ENCODE results near the gene TP53BP2. TPM values are rescaled to one million over a fixed set of nuclear protein-coding genes. Genes with fewer than 3 reads are reported as not detected.

TP53BP2 gene
- total RNA-seq, 6 donors from 2014 or later = 43.0 to 77.5 (median 61.8) TPM

DNA sequence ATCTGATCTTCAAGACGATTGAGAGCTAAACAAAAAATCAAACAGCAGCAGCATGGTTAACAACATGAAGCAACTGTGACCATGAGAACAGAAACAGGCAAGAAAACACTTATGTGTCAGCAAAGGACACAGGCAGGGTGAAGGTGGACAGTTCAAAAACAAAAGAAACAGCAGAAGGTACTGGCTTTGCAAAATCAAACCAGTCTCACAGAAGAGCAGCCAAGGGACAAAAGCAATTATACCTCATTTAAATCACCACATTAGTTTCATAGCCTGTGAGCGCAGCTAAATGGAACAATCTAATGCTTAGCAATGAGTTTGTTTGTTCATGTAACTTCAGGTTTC, 74.3 kb downstream of the TP53BP2 start:
- Histone ChIP-seq H3K4me1 (peaks cover 27 to 33% (median 28%) of the 10 kb centered on the region in 4 donors), H3K27ac (peak overlapping the region; percentile 61 to 76 (median 72)), H3K36me3 (peaks cover 9 to 79% (median 63%) of the 10 kb centered on the region in 4 donors), H3K27me3 (no peaks in the 10 kb centered on the region), H3K9me3 (no peaks in the 10 kb centered on the region), H3K4me3 (no peak overlapping the region)
- ATAC-seq (ENCODE audit: low FRiP score in 2 of 2) (peak in 1 of 2 donors; percentile 4), DNase-seq (no peak)
- TF ChIP-seq EP300 (IDR thresholded peaks at IDR 0.05) = no peak
- TF ChIP-seq, protein P1, sequence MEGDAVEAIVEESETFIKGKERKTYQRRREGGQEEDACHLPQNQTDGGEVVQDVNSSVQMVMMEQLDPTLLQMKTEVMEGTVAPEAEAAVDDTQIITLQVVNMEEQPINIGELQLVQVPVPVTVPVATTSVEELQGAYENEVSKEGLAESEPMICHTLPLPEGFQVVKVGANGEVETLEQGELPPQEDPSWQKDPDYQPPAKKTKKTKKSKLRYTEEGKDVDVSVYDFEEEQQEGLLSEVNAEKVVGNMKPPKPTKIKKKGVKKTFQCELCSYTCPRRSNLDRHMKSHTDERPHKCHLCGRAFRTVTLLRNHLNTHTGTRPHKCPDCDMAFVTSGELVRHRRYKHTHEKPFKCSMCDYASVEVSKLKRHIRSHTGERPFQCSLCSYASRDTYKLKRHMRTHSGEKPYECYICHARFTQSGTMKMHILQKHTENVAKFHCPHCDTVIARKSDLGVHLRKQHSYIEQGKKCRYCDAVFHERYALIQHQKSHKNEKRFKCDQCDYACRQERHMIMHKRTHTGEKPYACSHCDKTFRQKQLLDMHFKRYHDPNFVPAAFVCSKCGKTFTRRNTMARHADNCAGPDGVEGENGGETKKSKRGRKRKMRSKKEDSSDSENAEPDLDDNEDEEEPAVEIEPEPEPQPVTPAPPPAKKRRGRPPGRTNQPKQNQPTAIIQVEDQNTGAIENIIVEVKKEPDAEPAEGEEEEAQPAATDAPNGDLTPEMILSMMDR (IDR thresholded peaks at IDR 0.05) = no peak
- WGBS, 2 donors = 53 to 58% methylated on average over 2 of the region's 2 CpGs

DNA sequence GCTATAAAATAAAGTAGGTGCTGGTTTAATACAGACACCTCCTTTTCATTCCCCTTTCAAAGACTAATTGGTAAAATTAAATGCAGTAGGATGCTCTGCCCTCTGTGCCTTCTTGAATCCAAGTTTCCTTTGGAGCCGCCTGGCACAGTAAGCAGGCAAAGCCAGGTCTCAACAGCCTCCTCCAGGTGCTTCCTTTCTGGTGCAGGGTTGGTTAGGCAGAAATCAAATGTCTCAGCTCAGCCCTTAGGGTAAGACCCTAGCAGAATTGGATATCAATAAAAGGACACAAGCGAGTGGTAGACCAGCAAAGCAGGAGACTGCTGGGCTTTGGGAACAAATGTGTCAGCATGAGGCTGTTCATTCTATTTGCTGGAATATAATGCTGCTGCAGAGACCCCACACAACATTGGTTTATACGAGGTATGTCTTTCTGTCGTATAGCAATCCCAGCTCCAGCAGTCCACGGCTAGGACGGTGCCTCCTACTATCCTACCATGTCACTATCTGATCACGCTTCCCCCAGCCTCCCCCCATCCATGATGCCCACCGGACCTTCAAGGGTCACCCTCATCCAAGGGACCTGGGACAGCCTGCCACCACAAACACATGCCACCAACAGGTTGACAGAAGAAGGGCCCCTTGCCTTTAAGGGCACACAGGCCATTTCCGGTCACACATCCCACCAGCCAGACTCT, 75.0 kb downstream of the TP53BP2 start:
- Histone ChIP-seq H3K4me3 (no peak overlapping the region), H3K9me3 (no peaks in the 10 kb centered on the region), H3K27me3 (no peaks in the 10 kb centered on the region), H3K27ac (peak overlapping the region; percentile 61 to 76 (median 72)), H3K36me3 (peaks cover 9 to 80% (median 65%) of the 10 kb centered on the region in 4 donors), H3K4me1 (peaks cover 23 to 27% (median 27%) of the 10 kb centered on the region in 4 donors)
- 95 to 98% methylated on average over 8 of the region's 9 CpGs for WGBS, 2 donors
- no peak for DNase-seq
- no peak for ATAC-seq (ENCODE audit: low FRiP score in 2 of 2)
- TF ChIP-seq POLR2A (IDR thresholded peaks at IDR 0.05) (no peak), EP300 (IDR thresholded peaks at IDR 0.05) (no peak), POLR2AphosphoS5 (IDR thresholded peaks at IDR 0.05) (no peak)
- TF ChIP-seq, protein P1 (IDR thresholded peaks at IDR 0.05) = no peak

DNA sequence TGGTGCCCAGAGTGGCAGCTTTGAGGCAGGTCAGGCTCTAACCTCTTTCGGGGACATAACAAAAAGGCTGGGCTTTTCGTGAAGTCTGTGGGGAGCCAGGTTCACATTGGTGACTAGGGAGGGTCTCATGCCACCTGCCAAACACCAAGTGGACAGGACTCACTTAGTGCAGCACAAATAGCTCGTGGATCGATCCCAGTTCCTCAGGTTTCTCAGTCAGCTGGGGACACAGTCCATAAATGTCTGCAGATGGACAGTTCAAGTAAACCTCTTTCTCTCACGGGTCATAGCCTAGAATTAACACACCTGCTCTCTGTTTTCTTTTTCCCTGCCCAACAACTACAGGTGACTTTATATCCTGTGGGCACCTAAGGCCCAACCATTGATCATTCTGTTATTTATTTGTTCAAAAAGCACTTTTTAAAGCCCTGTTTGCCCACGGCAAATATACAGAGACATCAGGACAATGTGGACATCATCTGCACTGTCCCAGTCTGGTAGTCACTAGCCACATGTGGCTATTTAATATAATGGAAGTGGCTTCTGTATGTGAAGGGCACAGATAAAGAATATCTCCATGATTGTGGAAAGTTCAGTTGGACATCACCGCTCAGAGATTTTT, 79.9 kb downstream of the TP53BP2 start:
- H3K9me3 ChIP-seq = no peaks in the 10 kb centered on the region
- H3K27ac ChIP-seq = no peak overlapping the region
- peaks cover 5 to 12% (median 11%) of the 10 kb centered on the region in 4 donors for H3K4me1 ChIP-seq
- DNase-seq (no peak), ATAC-seq (ENCODE audit: low FRiP score in 2 of 2) (no peak)
- no peak for TF ChIP-seq POLR2AphosphoS5 (IDR thresholded peaks at IDR 0.05)
- TF ChIP-seq POLR2A (IDR thresholded peaks at IDR 0.05) = no peak
- TF ChIP-seq EP300 (IDR thresholded peaks at IDR 0.05) = no peak
- TF ChIP-seq, protein P1 (IDR thresholded peaks at IDR 0.05) = no peak
- H3K36me3 ChIP-seq = peaks cover 26 to 80% (median 73%) of the 10 kb centered on the region in 4 donors
- H3K4me3 ChIP-seq = no peak overlapping the region
- 86 to 97% methylated on average over 4 to 7 of the region's 7 CpGs for WGBS, 2 donors
- H3K27me3 ChIP-seq = no peaks in the 10 kb centered on the region

DNA sequence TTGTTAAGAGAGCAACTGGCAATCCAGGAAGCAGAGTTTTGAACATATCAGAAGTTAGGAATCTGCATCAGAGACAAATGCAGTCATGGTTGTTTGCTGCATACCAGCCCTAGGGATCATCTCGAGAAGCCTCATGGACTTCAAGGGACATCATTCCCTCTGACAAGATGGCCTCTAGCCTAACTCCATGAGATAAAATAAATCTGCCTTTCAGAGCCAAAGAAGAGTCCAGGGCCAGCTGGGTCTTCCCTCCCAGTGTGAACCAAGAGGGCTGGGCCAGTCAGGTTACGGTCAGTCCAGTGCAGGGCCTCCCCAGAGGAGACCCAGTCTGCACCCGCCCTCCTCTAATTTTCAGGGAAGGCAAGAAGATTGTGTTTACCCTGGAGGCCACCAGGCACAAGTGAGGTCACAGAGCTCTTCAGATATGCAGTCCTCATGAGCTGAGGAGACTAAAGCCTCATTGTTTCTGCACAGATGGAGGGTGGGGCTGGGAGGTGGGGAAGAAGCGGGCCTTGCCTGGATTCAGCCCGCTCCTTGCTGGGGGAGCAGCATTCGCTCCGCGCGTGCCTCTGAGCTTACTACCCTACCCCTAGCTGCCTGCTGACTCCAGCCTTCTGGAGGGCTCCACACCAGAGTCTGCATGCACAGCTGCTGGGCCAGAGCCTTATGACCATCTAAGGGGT, 80.6 kb downstream of the TP53BP2 start:
- WGBS, 2 donors = 81 to 83% methylated on average over 8 to 9 of the region's 9 CpGs
- DNase-seq (peak in 1 of 2 donors; percentile 57), ATAC-seq (ENCODE audit: low FRiP score in 2 of 2) (peak; percentile 47 to 90)
- no peaks in the 10 kb centered on the region for H3K9me3 ChIP-seq
- H3K36me3 ChIP-seq = peaks cover 25 to 80% (median 73%) of the 10 kb centered on the region in 4 donors
- H3K4me3 ChIP-seq = no peak overlapping the region
- H3K27ac ChIP-seq = peak overlapping the region in 1 of 4 donors; percentile 4
- H3K27me3 ChIP-seq = no peaks in the 10 kb centered on the region
- TF ChIP-seq POLR2AphosphoS5 (IDR thresholded peaks at IDR 0.05) (no peak), POLR2A (IDR thresholded peaks at IDR 0.05) (no peak)
- TF ChIP-seq, protein P1 (IDR thresholded peaks at IDR 0.05) = no peak
- peaks cover 6 to 15% (median 13%) of the 10 kb centered on the region in 4 donors for H3K4me1 ChIP-seq
